ENCODE measurements around the gene SULF2.

DNA sequence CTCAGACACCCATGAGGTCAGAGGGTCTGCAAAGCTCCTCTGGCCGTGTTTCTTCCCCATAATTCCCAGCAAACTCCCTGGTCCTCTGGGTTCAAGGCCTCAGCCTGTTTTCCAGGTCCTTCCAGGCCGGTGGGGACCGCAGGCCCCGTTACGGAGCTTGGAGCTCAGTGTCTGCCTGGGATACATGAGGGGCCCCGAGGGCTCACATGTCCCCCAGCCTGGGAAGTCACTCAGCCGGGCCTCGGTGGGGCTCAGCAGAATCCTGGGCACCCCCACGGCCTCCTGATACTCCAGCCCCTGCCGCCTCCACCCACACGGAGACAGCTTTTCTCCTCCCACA, 3.4 kb upstream of the SULF2 start:
- TF ChIP-seq CTCF (conservative IDR thresholded peaks at IDR 0.05; ENCODE audit: low read length) (no peak), EZH2phosphoT487 (IDR thresholded peaks at IDR 0.05; ENCODE audit: borderline replicate concordance) (no peak)
